Neural crest cell (in vitro differentiated cells): ENCODE results near the gene PRKAG2. TPM values are rescaled to one million over a fixed set of nuclear protein-coding genes. Genes with fewer than 3 reads are reported as not detected.
A peak's percentile ranks its signal among the peaks of the same experiment; 100 is the strongest.

Experiments
- DNase-seq: peaks from one replicate; pipeline ENCODE4 v3.0.0; 2021; ENCODE audit warnings: low read depth, mixed read lengths, low spot score
- H3K27ac Mint-ChIP-seq: one replicate; pipeline ENCODE4 v1.8.0; 2021; ENCODE audit warnings: mild to moderate bottlenecking, mixed read lengths; ENCODE audit not compliant: unreplicated experiment
- H3K27me3 Mint-ChIP-seq: 2 replicates; pipeline ENCODE4 v1.8.0; 2021; ENCODE audit warnings: low read depth, mild to moderate bottlenecking, mixed read lengths
- H3K36me3 Mint-ChIP-seq: 2 replicates; pipeline ENCODE4 v1.8.0; 2021; ENCODE audit warnings: low read depth, mild to moderate bottlenecking, mixed read lengths
- H3K4me1 Mint-ChIP-seq: 2 replicates; pipeline ENCODE4 v1.8.0; 2021; ENCODE audit warnings: mixed read lengths
- H3K4me3 Mint-ChIP-seq: one replicate; pipeline ENCODE4 v1.8.0; 2021; ENCODE audit warnings: mild to moderate bottlenecking, mixed read lengths
- H3K9me3 Mint-ChIP-seq: 2 replicates; pipeline ENCODE4 v1.8.0; 2021; ENCODE audit warnings: mixed read lengths
- CTCF ChIP-seq: fragments of 200-600 bp; sonication (generic); conservative IDR thresholded peaks from 2 replicates; pipeline ENCODE4 v1.5.0; 2021; ENCODE audit warnings: antibody characterized with exemption, mild to moderate bottlenecking
- total RNA-seq: library from RNA; stranded (reverse); gene quantifications from 2 replicates; pipeline ENCODE4 v1.2.1, GENCODE V29; 2021

The PRKAG2 gene
- total RNA-seq, 1 donor from 2014 or later = 12.5 TPM

- H3K36me3 Mint-ChIP-seq = peaks cover 3% of the 10 kb centered on the region
- H3K27me3 Mint-ChIP-seq = no peaks in the 10 kb centered on the region
- TF ChIP-seq CTCF = no peak
- H3K4me3 Mint-ChIP-seq = no peak overlapping the region
- no peaks in the 10 kb centered on the region for H3K9me3 Mint-ChIP-seq
- H3K4me1 Mint-ChIP-seq = no peaks in the 10 kb centered on the region
- H3K27ac Mint-ChIP-seq = no peak overlapping the region
- DNase-seq = no peak
These were observed 307.7 kb downstream of the PRKAG2 start for GRCh38 chr7:151568956-151569940.

DNA sequence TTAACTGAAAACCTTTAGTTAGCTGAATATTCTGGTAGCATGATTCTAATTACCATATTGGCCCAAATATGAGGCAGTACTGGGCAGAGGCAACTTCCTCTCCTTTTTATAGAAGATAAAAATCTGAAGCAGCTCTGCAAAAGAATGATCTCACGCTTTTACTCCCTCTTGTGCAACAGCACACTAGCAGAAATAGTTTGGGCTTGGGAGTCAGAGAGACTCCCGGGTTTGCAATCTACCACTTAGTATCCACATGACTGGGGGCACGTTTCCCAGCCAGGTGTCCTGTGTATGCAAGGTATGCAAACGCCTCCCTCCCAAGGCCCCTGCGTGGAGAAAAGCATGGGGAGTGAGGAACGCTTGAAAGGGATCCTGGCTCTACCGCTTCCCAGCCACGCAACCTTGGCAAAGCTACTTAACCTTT is 310.0 kb downstream of the PRKAG2 start:
- Mint-ChIP-seq H3K4me3 (no peak overlapping the region), H3K9me3 (no peaks in the 10 kb centered on the region), H3K27ac (no peak overlapping the region), H3K4me1 (no peaks in the 10 kb centered on the region), H3K27me3 (no peaks in the 10 kb centered on the region), H3K36me3 (peaks cover 3% of the 10 kb centered on the region)
- TF ChIP-seq CTCF = no peak
- DNase-seq = no peak

- Mint-ChIP-seq H3K4me1 (no peaks in the 10 kb centered on the region), H3K4me3 (no peak overlapping the region), H3K27me3 (no peaks in the 10 kb centered on the region), H3K27ac (no peak overlapping the region), H3K36me3 (peaks cover 3% of the 10 kb centered on the region), H3K9me3 (no peaks in the 10 kb centered on the region)
- no peak for TF ChIP-seq CTCF
- DNase-seq = no peak
These were observed 311.4 kb downstream of the PRKAG2 start for GRCh38 chr7:151565541-151565940.

DNA sequence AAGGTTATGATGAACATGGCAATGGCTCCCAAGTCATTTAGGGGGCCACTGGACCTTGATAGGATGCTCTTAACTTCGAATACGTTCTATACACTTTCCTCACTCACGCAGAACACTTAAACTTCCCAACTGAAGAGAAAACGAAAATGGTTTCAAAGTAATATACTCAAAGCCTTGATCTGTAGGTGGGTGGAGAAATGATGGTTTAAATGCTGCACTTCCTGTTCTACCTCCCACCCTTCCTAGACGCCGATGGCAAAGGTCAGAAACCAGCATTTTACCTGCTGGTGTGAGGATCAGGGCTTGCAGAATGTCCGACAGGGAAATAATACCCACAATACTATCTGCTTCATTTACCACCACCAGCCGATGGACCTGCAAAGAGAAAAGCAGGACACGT is 316.7 kb downstream of the PRKAG2 start:
- H3K36me3 Mint-ChIP-seq = no peaks in the 10 kb centered on the region
- H3K4me3 Mint-ChIP-seq = no peak overlapping the region
- H3K27ac Mint-ChIP-seq = no peak overlapping the region
- no peak for TF ChIP-seq CTCF
- H3K27me3 Mint-ChIP-seq = no peaks in the 10 kb centered on the region
- no peak for DNase-seq
- peaks cover 13% of the 10 kb centered on the region for H3K4me1 Mint-ChIP-seq
- no peaks in the 10 kb centered on the region for H3K9me3 Mint-ChIP-seq

- H3K4me1 Mint-ChIP-seq = peaks cover 13% of the 10 kb centered on the region
- H3K36me3 Mint-ChIP-seq = no peaks in the 10 kb centered on the region
- no peak overlapping the region for H3K4me3 Mint-ChIP-seq
- TF ChIP-seq CTCF = no peak
- H3K27ac Mint-ChIP-seq = peak overlapping the region; percentile 57
- no peak for DNase-seq
- no peaks in the 10 kb centered on the region for H3K9me3 Mint-ChIP-seq
- H3K27me3 Mint-ChIP-seq = no peaks in the 10 kb centered on the region
These were observed 317.2 kb downstream of the PRKAG2 start for GRCh38 chr7:151559557-151560183.
